Tibial artery (tissue), 4 donors: ENCODE measurements around the gene CIAO2A.

Experiments used
- DNase-seq, 2 donors: peaks; one replicate each; pipeline ENCODE4 v3.0.0-alpha.2; 2019
- H3K27ac ChIP-seq, 2 donors: fragments of 200-600 bp; sonication (generic) in 1 of 2; 1 replicate in 1 of 2; 2 replicates in 1 of 2; pipeline ENCODE4 v1.5.1; 2018 to 2019; ENCODE audit warnings: mild to moderate bottlenecking in 1 of 2
- H3K27me3 ChIP-seq, 2 donors: fragments of 200-600 bp; sonication (generic) in 1 of 2; one replicate each; pipeline versions ENCODE4 v1.5.1 to v1.6.0; 2016 to 2019
- H3K36me3 ChIP-seq, 3 donors: fragments of 200-600 bp; sonication (generic) in 2 of 3; one replicate each; pipeline ENCODE4 v1.5.1; 2016 to 2019; ENCODE audit warnings: mild to moderate bottlenecking in 2 of 3
- H3K4me1 ChIP-seq, 4 donors: fragments of 200-600 bp; sonication (generic) in 2 of 4; 1 replicate in 3 of 4; 2 replicates in 1 of 4; pipeline ENCODE4 v1.5.1; 2016 to 2019
- H3K4me3 ChIP-seq, 2 donors: fragments of 200-600 bp; sonication (generic) in 1 of 2; 1 replicate in 1 of 2; 2 replicates in 1 of 2; pipeline ENCODE4 v1.5.1; 2018 to 2019; ENCODE audit warnings: mild to moderate bottlenecking in 2 of 2
- H3K9me3 ChIP-seq, 3 donors: fragments of 200-600 bp; sonication (generic) in 1 of 3; one replicate each; pipeline ENCODE4 v1.5.1; 2016 to 2019
- CTCF ChIP-seq, 2 experiments: fragments of 200-600 bp in 1 of 2; fragments of 450-650 bp in 1 of 2; IDR thresholded peaks; one replicate each; pipeline ENCODE4 v1.5.1; 2017 to 2019; ENCODE audit warnings: antibody characterized with exemption in 2 of 2, mild to moderate bottlenecking in 1 of 2, moderate library complexity in 1 of 2
- intact Hi-C: fragments of 100-400 bp; cut with DNase I; formaldehyde crosslinking; loops from one replicate; pipeline ENCODE4 v1.15.0; 2023; ENCODE audit warnings: low total_unique reads

The CIAO2A gene

GRCh38 chr15:64022571-64022970 is 71.1 kb downstream of the CIAO2A start:
- H3K27ac ChIP-seq: no peak overlapping the region
- intact Hi-C loops: no loop called here
- no peaks in the 10 kb centered on the region for H3K9me3 ChIP-seq
- DNase-seq: no peak
- no peaks in the 10 kb centered on the region for H3K27me3 ChIP-seq
- no peaks in the 10 kb centered on the region for H3K36me3 ChIP-seq
- H3K4me3 ChIP-seq: no peak overlapping the region
- peaks cover 0 to 11% (median 0%) of the 10 kb centered on the region in 4 donors for H3K4me1 ChIP-seq
- TF ChIP-seq CTCF (IDR thresholded peaks at IDR 0.05): no peak
